Activated CD8-positive, alpha-beta T cell treated with anti-CD3 and anti-CD28 coated beads for 36 hours (primary cell): ENCODE results near the gene CACNB2. TPM values are rescaled to one million over a fixed set of nuclear protein-coding genes. Genes with fewer than 3 reads are reported as not detected.
"Not testable (repeated sequence)": the region's sequence is repeated elsewhere in the genome, so short reads cannot be mapped to it uniquely, and the experiment has no call there.

Experiments used
- ATAC-seq: fragments of 200-7000 bp; cut with Tn5 transposase; one replicate; pipeline ENCODE4 v1.10.0; 2021; ENCODE audit warnings: mild to moderate bottlenecking, moderate library complexity
- CTCF ChIA-PET: fragments of 350-600 bp; sonication (Branson Sonifier 250); formaldehyde crosslinking; loops from one replicate; lab custom pipeline; 2021; ENCODE audit warnings: antibody characterized with exemption; lab: Charles Lee
- POLR2A ChIA-PET: fragments of 350-600 bp; sonication (Branson Sonifier 250); formaldehyde crosslinking; loops from one replicate; lab custom pipeline; 2021; ENCODE audit warnings: antibody characterized with exemption; lab: Charles Lee
- DNase-seq: peaks from one replicate; pipeline ENCODE4 v3.0.0-alpha.2; 2020
- H3K27ac Mint-ChIP-seq: one replicate; pipeline ENCODE4 v1.8.0; 2021; ENCODE audit warnings: mild to moderate bottlenecking, mixed read lengths
- H3K27me3 Mint-ChIP-seq: one replicate; pipeline ENCODE4 v1.8.0; 2021; ENCODE audit warnings: mixed read lengths
- H3K36me3 Mint-ChIP-seq: one replicate; pipeline ENCODE4 v1.8.0; 2021; ENCODE audit warnings: low read depth, mixed read lengths
- H3K4me1 Mint-ChIP-seq: one replicate; pipeline ENCODE4 v1.8.0; 2021; ENCODE audit warnings: low read depth, mixed read lengths
- H3K4me3 Mint-ChIP-seq: one replicate; pipeline ENCODE4 v1.8.0; 2021; ENCODE audit warnings: mild to moderate bottlenecking, moderate library complexity, mixed read lengths
- H3K9me3 Mint-ChIP-seq: one replicate; pipeline ENCODE4 v1.8.0; 2021; ENCODE audit warnings: mixed read lengths
- intact Hi-C: fragments of 100-400 bp; cut with micrococcal nuclease; formaldehyde crosslinking; loops from one replicate; pipeline ENCODE4 v1.10.0; 2022
- total RNA-seq, 2 experiments: library from RNA; stranded (reverse); gene quantifications; one replicate each; pipeline ENCODE4 v1.2.3, GENCODE V29; 2021
- TF ChIP-seq, protein P1 (sequence below): fragments of 200-600 bp; IDR thresholded peaks from one replicate; pipeline ENCODE4 v1.8.0; 2022; ENCODE audit warnings: antibody characterized with exemption, mild to moderate bottlenecking

CACNB2 gene
- total RNA-seq, 2 experiments from 2014 or later = not detected

DNA sequence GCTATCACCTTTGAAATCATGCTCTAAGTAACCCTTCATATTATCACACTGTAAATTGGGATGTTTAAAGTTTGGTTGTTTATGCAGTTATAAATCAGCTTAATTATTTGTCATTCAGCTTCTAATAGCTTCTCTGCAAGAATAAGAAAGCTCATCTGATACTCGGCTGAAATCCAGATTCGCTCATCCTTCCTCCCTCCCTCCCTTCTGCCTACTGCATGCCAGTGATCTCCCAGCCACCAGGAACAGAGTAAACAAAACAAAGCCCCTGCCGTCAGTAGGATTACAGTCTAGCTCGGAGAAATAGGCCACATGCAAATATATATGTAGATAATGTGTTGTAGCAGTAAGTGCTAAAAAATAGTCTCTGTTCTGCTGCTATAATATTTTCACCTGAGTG is 299.4 kb downstream of the CACNB2 start:
- DNase-seq = no peak
- no peak for ATAC-seq
- intact Hi-C loops = no loop called here
- Mint-ChIP-seq H3K4me3 (no peak overlapping the region), H3K27ac (no peak overlapping the region), H3K9me3 (no peaks in the 10 kb centered on the region), H3K27me3 (no peaks in the 10 kb centered on the region), H3K36me3 (no peaks in the 10 kb centered on the region), H3K4me1 (no peaks in the 10 kb centered on the region)
- POLR2A ChIA-PET = interaction anchor here (0.6 kb wide), 1 partner anchor 75 kb away, joined by 3 read pairs; no protein-coding TSS in a partner anchor
- CTCF ChIA-PET = no interaction called here
- TF ChIP-seq, protein P1, sequence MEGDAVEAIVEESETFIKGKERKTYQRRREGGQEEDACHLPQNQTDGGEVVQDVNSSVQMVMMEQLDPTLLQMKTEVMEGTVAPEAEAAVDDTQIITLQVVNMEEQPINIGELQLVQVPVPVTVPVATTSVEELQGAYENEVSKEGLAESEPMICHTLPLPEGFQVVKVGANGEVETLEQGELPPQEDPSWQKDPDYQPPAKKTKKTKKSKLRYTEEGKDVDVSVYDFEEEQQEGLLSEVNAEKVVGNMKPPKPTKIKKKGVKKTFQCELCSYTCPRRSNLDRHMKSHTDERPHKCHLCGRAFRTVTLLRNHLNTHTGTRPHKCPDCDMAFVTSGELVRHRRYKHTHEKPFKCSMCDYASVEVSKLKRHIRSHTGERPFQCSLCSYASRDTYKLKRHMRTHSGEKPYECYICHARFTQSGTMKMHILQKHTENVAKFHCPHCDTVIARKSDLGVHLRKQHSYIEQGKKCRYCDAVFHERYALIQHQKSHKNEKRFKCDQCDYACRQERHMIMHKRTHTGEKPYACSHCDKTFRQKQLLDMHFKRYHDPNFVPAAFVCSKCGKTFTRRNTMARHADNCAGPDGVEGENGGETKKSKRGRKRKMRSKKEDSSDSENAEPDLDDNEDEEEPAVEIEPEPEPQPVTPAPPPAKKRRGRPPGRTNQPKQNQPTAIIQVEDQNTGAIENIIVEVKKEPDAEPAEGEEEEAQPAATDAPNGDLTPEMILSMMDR = no peak

DNA sequence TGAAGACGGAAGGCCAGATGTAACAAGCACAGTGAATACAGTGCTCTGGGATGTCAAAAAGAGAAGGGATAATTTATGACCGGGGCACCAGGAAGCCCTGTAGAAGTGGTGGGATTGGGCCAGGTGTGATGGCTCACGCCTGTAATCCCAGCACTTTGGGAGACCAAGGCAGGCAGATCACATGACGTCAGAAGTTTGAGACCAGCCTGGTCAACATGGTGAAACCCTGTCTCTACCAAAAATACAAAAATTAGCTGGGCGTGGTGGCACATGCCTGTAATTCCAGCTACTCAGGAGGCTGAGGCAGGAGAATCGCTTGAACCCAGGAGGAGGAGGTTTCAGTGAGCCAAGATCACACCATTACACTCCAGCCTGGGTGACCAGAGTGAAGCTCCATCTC is 305.4 kb downstream of the CACNB2 start:
- H3K4me3 Mint-ChIP-seq, CTCF ChIA-PET, intact Hi-C loops, H3K4me1 Mint-ChIP-seq, H3K9me3 Mint-ChIP-seq, H3K27ac Mint-ChIP-seq, DNase-seq, H3K36me3 Mint-ChIP-seq, POLR2A ChIA-PET, ATAC-seq, H3K27me3 Mint-ChIP-seq: not testable (repeated sequence)

DNA sequence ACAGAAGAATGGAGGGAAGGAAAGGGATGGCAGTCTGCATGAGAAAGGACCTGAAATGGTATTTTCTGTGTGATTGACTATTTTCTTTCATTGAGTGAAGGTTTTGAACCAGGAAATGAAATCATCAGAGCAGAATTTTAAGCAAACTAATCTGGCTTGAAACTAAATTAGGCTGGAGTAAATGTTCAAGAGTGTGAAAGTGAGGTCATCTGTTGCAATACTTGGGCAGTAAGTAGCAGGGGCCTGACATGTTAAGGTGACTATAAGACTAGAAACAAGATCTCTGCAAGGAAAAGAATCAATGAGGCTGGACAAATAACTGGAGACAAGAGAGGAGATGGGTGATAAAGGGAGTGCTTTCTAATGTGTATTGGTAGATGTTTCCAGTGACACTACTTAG is 306.0 kb downstream of the CACNB2 start:
- ATAC-seq = no peak

DNA sequence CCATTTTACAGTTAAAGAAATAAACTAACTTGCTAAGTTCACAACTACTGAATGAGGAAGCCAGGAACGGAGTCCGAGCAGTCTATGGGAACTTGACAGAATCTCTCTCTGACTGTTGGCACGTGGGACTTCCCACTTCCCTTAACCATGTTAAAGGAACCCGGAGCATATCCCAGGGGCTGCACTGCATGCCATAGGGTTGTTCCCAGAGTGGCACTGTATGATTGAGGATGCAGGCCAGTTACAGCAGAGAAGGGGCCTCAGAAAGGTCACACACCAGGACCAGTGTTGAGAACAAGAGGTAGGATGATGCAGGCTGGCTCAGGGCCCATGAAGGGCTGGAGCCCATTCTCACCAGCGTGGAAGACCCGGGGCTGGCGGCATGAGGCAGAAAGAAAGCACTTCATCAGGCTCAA is 309.4 kb downstream of the CACNB2 start:
- ChIA-PET POLR2A (no interaction called here), CTCF (no interaction called here)
- intact Hi-C loops = no loop called here
- Mint-ChIP-seq H3K4me1 (no peaks in the 10 kb centered on the region), H3K27ac (no peak overlapping the region), H3K4me3 (no peak overlapping the region), H3K27me3 (no peaks in the 10 kb centered on the region), H3K9me3 (no peaks in the 10 kb centered on the region), H3K36me3 (no peaks in the 10 kb centered on the region)
- no peak for DNase-seq
- no peak for ATAC-seq
- TF ChIP-seq, protein P1 = no peak

More for the DNA sequence above, 306.0 kb downstream of the CACNB2 start:
- ChIA-PET POLR2A (no interaction called here), CTCF (no interaction called here)
- TF ChIP-seq, protein P1 = no peak
- Mint-ChIP-seq H3K27ac (no peak overlapping the region), H3K27me3 (no peaks in the 10 kb centered on the region), H3K36me3 (no peaks in the 10 kb centered on the region), H3K4me3 (no peak overlapping the region), H3K4me1 (no peaks in the 10 kb centered on the region), H3K9me3 (no peaks in the 10 kb centered on the region)
- no peak for DNase-seq
- intact Hi-C loops = no loop called here

DNA sequence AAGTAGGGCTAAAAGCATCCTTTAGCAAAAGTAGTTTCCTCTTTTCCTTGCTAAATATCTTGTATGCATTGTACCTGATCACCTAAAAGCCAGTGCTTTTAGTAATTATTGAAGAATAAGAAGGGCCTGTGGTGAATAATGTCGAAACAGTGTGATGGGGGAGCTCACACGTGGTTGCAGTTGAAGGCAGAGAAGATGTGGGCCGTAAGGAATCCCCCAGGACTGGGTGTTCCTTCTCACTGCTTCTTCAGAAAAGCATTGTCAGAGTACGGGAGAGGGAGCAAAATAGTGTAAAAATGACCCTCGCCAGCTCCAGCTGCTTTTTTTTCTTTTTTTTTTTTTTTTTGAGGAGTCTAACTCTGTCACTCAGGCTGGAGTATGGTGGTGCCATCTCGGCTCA is 310.1 kb downstream of the CACNB2 start:
- TF ChIP-seq, protein P1 = no peak
- DNase-seq = no peak
- no peak for ATAC-seq
- no peak overlapping the region for H3K4me3 Mint-ChIP-seq
- intact Hi-C loops = no loop called here
- H3K27ac Mint-ChIP-seq = no peak overlapping the region
- no peaks in the 10 kb centered on the region for H3K36me3 Mint-ChIP-seq
- POLR2A ChIA-PET = no interaction called here
- H3K9me3 Mint-ChIP-seq = no peaks in the 10 kb centered on the region
- H3K4me1 Mint-ChIP-seq = no peaks in the 10 kb centered on the region
- CTCF ChIA-PET = interaction anchor here (0.9 kb wide), 1 partner anchor 10 kb away, joined by 3 read pairs; no protein-coding TSS in a partner anchor
- no peaks in the 10 kb centered on the region for H3K27me3 Mint-ChIP-seq
